Calu3 (cell line): ENCODE measurements around the gene SLC9A5. TPM values are rescaled to one million over a fixed set of nuclear protein-coding genes. Genes with fewer than 3 reads are reported as not detected.

ENCODE experiments used
- BruUV-seq: library from RNA; stranded (reverse); fragments of 400-500 nt; replicated peaks from 2 replicates; lab custom pipeline; 2021; lab: Mats Ljungman, UMichigan
- CTCF ChIA-PET: fragments of 300-600 bp; sonication (Branson Sonifier 250); formaldehyde crosslinking; loops from one replicate; lab custom pipeline; 2022; ENCODE audit warnings: antibody characterized with exemption; lab: Charles Lee
- DNase-seq: peaks from one replicate; pipeline ENCODE4 v3.0.0; 2022
- H3K27ac Mint-ChIP-seq: one replicate; pipeline ENCODE4 v1.8.0; 2022; ENCODE audit warnings: mixed read lengths; ENCODE audit not compliant: unreplicated experiment
- H3K27me3 Mint-ChIP-seq: one replicate; pipeline ENCODE4 v1.8.0; 2022; ENCODE audit warnings: mixed read lengths; ENCODE audit not compliant: unreplicated experiment
- H3K36me3 Mint-ChIP-seq: one replicate; pipeline ENCODE4 v1.8.0; 2022; ENCODE audit warnings: mild to moderate bottlenecking, moderate library complexity, mixed read lengths; ENCODE audit not compliant: insufficient read depth, unreplicated experiment
- H3K4me1 Mint-ChIP-seq: one replicate; pipeline ENCODE4 v1.8.0; 2022; ENCODE audit warnings: mild to moderate bottlenecking, low read depth, mixed read lengths; ENCODE audit not compliant: unreplicated experiment
- H3K4me3 Mint-ChIP-seq: one replicate; pipeline ENCODE4 v1.8.0; 2022; ENCODE audit warnings: mild to moderate bottlenecking, low read depth, moderate library complexity, mixed read lengths; ENCODE audit not compliant: unreplicated experiment
- H3K9me3 Mint-ChIP-seq: one replicate; pipeline ENCODE4 v1.8.0; 2022; ENCODE audit warnings: low read depth, mixed read lengths; ENCODE audit not compliant: unreplicated experiment
- intact Hi-C: fragments of 100-400 bp; cut with micrococcal nuclease; formaldehyde crosslinking; loops from one replicate; pipeline ENCODE4 v1.10.0; 2022; ENCODE audit not compliant: unreplicated experiment
- total RNA-seq: library from RNA; stranded (reverse); gene quantifications from 2 replicates; pipeline ENCODE4 v1.2.3, GENCODE V29; 2022
- TF ChIP-seq, protein P1 (sequence below): fragments of 200-600 bp; IDR thresholded peaks from one replicate; pipeline ENCODE4 v1.8.0; 2022; ENCODE audit warnings: antibody characterized with exemption; ENCODE audit not compliant: unreplicated experiment

Gene SLC9A5
- total RNA-seq, 1 experiment from 2014 or later, result 2.4 TPM

GRCh38 chr16:67277294-67277998 is 28.7 kb downstream of the SLC9A5 start:
- CTCF ChIA-PET, result interaction anchor here (0.7 to 2.3 kb wide), 7 partner anchors 9 to 122 kb away, joined by 3 to 18 read pairs (median 6); partner anchors contain the start of gene FHOD1
- H3K4me3 Mint-ChIP-seq, result peak overlapping the region; percentile 70
- peak overlapping the region; percentile 14 for H3K27ac Mint-ChIP-seq
- peaks cover 19% of the 10 kb centered on the region for H3K4me1 Mint-ChIP-seq
- TF ChIP-seq, protein P1, sequence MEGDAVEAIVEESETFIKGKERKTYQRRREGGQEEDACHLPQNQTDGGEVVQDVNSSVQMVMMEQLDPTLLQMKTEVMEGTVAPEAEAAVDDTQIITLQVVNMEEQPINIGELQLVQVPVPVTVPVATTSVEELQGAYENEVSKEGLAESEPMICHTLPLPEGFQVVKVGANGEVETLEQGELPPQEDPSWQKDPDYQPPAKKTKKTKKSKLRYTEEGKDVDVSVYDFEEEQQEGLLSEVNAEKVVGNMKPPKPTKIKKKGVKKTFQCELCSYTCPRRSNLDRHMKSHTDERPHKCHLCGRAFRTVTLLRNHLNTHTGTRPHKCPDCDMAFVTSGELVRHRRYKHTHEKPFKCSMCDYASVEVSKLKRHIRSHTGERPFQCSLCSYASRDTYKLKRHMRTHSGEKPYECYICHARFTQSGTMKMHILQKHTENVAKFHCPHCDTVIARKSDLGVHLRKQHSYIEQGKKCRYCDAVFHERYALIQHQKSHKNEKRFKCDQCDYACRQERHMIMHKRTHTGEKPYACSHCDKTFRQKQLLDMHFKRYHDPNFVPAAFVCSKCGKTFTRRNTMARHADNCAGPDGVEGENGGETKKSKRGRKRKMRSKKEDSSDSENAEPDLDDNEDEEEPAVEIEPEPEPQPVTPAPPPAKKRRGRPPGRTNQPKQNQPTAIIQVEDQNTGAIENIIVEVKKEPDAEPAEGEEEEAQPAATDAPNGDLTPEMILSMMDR, result no peak
- peaks cover 34% of the 10 kb centered on the region for H3K36me3 Mint-ChIP-seq
- no peaks in the 10 kb centered on the region for H3K9me3 Mint-ChIP-seq
- no peaks in the 10 kb centered on the region for H3K27me3 Mint-ChIP-seq
- TSS peak; percentile 45 for BruUV-seq
- intact Hi-C loops, result no loop called here
- peak; percentile 74 for DNase-seq

- TF ChIP-seq, protein P1, result no peak
- CTCF ChIA-PET, result interaction anchor here (0.7 to 2.3 kb wide), 5 partner anchors 10 to 324 kb away, joined by 4 to 18 read pairs (median 7); partner anchors contain the start of gene FHOD1
- H3K4me1 Mint-ChIP-seq, result peaks cover 19% of the 10 kb centered on the region
- H3K9me3 Mint-ChIP-seq, result no peaks in the 10 kb centered on the region
- no TSS peak for BruUV-seq
- intact Hi-C loops, result no loop called here
- H3K27ac Mint-ChIP-seq, result peak overlapping the region; percentile 51
- DNase-seq, result peak; percentile 33
- H3K4me3 Mint-ChIP-seq, result peak overlapping the region; percentile 70
- H3K27me3 Mint-ChIP-seq, result no peaks in the 10 kb centered on the region
- peaks cover 34% of the 10 kb centered on the region for H3K36me3 Mint-ChIP-seq
Observed at GRCh38 chr16:67277999-67278772, 29.4 kb downstream of the SLC9A5 start.

DNA sequence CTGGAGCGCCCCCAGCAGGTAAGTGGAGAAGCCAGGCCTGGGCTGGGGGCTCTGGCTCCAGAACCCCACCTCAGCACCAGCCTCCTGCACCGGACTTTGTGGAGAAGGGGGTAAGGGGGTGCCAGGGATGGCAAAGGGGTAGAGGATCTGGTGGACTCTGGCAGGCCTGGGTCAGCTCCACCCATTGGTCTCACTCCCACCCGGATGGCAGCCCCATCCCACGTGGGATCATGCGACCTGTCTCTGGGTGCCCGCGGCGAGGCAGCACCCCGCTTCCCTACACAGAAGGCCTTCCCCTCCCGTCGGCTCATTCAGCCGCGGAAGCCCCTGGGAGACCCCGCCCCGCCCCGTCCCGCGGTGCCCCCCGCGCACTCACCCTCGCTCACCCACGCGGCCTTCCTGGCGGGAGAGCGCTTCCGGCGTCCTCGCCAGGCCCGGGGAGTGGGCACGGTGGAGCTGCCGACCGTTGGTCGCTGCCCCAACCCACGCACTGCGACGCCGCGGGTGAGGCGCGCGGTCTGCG is 30.1 kb downstream of the SLC9A5 start:
- BruUV-seq, result no TSS peak
- H3K27ac Mint-ChIP-seq, result peak overlapping the region; percentile 51

More for the DNA sequence above, 30.1 kb downstream of the SLC9A5 start:
- DNase-seq, result peak; percentile 34
- Mint-ChIP-seq H3K36me3 (peaks cover 34% of the 10 kb centered on the region), H3K4me1 (peaks cover 25% of the 10 kb centered on the region), H3K9me3 (no peaks in the 10 kb centered on the region), H3K4me3 (peak overlapping the region; percentile 70), H3K27me3 (peaks cover 5% of the 10 kb centered on the region)
- intact Hi-C loops, result no loop called here
- TF ChIP-seq, protein P1, result no peak
- CTCF ChIA-PET, result interaction anchor here (1.2 to 2.3 kb wide), 4 partner anchors 11 to 325 kb away, joined by 4 to 18 read pairs (median 10); partner anchors contain the start of gene FHOD1
